GM18498 (cell line): ENCODE measurements around the gene CCNL1.
A peak's percentile ranks its signal among the peaks of the same experiment; 100 is the strongest.
"Not testable (repeated sequence)": the region's sequence is repeated elsewhere in the genome, so short reads cannot be mapped to it uniquely, and the experiment has no call there.

Experiments used
- ATAC-seq: cut with Tn5 transposase; IDR thresholded peaks from one replicate; pipeline ENCODE4 v1.9.1; 2021; ENCODE audit warnings: mild to moderate bottlenecking, moderate library complexity; ENCODE audit not compliant: unreplicated experiment

Gene CCNL1

DNA sequence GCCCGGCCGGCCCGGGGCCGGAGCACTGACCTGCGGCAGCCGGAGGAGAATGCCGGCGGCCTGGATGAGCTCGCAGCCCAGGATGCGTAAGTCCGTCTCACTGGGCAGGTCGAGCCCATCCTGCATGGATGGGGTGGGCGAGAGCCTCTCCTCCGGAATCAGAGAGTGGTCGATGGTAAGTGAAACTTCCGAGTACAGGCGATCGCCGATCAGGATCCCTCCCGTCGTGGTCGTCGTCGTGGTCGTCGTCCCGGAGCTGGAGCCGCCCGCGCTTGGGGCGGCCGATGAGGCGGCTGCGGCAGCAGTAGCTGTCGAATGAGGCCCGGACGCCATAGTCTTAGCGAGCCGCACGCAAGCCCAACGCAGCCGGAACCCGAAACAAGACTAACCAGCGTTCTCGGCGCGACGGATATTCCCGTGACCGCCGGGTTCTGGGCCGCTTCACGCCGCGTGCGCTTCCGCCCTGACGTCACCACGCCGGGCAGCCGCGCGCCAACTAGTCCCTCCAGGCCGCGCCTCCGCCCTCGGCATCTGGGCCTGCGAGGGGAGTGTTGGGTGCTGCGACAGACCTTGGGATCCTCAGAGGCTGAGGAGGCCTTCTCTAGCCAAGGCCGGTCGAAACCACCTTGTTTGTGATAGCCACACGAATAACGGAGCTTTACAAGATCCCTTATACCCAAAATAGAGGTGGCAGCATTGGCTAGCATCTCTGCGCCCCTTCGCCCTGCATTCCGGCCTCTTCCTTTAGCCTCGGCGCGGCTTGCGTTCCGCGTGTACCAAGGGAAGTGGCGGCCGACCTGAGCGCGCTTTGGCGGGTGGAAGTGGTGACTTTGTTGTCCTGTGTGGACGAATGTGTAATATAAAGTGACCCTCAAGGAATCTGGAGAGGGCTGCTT lies at the start of gene CCNL1:
Gene CCNL1, minus strand, starts transcription at position 386 of the 896 bp plus-strand sequence. Its CDS starts 53 bp downstream, at position 333.
- ATAC-seq: peak; percentile 87

DNA sequence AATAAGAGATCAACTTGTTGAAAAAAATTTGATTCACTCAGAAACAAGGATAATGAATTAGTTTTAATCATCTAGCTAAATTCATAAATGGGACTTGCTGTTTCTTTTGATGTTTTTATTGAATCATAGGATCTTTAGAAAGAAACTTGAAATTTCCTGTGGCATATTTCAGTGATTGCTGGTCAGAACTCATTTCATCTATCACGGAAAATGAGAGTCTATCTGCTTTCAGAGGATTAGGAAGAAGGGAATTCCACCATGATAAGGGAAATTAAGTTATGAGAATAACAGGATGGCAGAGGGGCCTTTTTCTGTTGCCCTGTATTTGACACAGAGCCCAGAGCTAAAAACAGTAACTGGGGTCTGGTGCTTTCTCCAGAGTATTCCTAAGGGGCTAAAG lies 44.9 kb upstream of the CCNL1 start:
- ATAC-seq: no peak

DNA sequence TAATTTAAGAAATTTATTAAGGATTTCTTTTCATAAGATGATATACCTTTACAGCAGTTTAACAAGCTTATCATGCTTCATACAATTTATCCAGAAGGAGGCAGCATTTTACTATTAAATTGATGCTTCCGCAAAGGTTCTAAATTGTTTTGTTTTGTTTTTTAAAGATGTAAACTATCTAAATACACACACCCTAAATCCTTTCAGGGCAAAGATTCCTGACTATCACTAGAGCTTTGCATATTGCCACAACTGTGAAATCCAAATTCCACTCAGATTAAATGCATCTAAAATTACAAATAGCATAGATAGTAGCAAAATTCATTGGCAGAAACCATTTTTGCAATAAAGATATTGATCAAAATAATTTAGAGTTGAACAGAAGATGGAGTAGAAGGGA lies 44.5 kb upstream of the CCNL1 start:
- no peak for ATAC-seq

DNA sequence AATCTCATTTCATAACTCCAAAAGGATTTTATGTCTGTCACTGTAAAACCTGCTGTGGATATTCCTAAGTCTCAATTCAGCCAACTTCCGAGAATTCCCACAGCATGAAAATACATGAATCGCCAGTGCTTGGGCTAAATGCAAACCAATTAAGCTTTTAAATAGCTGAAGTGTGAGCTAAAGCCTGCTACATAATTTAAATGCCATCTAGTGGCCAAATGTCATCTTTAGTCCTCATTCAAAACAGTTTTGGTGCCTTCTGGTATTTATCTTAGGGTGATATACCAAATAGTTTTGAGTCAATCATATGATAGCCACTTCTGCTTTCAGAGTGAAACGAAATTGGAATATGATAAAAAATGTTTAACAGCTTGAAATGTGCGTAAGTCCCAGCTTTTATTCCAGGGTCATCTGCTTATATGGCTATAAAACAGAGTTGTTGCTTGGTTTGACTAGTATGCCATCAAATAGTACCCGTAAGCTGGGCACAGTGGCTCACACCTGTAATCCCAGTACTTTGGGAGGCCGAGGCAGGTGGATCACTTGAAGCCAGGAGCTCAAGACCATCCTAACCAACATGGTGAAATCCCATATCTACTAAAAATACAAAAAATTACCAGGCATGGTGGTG lies 41.8 kb upstream of the CCNL1 start:
- no peak for ATAC-seq

DNA sequence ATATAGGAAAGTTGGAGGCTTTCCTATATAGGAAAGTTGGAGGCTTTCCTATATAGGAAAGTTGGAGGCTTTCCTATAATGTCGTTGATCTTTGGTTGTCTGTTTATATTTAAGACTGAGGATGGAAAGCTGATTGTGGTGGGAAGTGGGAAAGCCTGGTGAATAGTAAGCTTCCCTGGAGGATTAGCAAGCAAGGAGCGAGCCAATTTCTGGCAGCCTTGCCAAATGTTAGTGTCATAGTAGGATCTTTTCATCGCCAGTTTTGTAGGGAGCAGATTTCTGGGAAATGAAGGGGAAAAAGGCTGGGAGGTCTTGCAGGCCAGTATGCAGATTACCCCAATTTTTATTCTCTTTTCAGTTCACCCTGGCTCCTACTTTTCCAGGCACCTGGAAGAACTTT lies 39.9 kb upstream of the CCNL1 start:
- no peak for ATAC-seq

DNA sequence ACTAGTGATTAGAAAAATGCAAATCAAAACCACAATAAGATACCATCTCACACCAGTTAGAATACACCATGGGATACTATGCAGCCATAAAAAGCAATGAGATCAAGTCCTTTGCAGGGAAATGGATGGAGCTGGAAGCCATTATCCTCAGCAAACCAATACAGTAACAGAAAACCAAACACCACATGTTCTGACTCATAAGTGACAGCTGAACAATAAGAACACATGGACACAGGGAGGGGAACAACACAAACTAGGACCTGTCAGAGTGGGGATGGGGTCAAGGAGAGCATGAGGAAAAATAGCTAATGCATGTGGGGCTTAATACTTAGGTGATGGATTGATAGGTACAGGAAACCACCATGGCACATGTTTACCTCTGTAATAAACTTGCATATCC lies 36.0 kb upstream of the CCNL1 start:
- no peak for ATAC-seq

DNA sequence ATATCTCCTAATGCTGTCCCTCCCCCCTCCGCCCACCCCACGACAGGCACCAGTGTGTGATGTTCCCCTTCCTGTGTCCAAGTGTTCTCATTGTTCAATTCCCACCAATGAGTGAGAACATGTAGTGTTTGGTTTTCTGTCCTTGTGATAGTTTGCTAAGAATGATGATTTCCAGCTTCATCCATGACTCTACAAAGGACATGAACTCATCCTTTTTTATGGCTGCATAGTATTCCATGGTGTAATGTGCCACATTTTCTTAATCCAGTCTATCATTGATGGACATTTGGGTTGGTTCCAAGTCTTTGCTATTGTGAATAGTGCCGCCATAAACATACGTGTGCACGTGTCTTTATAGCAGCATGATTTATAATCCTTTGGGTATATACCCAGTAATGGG lies 31.2 kb upstream of the CCNL1 start:
- not testable (repeated sequence) for ATAC-seq

DNA sequence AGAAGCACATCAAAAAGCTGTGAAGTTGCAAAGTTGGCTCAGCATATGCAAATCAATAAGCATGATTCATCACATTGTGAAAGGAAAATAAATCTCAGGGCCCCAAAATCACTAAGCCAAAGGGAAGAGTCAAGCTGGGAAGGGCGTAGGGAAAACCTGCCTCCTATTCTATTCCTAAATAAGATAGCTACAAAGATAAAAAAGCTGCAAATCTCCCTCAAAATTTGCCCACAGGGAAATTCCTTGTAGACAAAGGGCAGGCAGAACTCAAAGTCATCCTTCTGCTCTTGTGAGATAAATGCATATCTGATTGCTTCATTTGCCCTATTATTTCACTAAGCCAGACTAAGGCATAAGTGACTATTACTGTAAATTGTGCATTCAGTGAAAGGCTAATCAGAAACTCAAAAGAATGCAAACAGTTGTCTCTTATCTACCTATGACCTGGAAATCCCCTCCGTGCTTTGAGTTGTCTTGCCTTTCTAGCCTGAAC lies 30.5 kb upstream of the CCNL1 start:
- no peak for ATAC-seq

DNA sequence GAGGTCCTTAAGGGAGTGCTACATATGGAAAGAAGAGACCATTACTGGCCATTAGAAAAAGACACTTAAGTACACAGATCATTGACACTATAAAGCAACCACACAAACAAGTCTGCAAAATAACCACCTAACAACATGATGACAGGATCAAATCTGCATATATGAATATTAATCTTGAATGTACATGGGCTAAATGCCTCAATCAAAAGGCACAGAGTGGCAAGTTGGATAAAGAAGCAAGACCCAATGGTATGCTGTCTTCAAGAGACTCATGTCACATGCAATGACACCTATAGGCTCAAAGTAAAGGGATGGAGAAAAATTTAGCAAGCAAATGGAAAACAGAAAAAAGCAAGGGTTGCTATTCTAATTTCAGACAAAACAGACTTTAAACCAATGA lies 28.4 kb upstream of the CCNL1 start:
- ATAC-seq: no peak

DNA sequence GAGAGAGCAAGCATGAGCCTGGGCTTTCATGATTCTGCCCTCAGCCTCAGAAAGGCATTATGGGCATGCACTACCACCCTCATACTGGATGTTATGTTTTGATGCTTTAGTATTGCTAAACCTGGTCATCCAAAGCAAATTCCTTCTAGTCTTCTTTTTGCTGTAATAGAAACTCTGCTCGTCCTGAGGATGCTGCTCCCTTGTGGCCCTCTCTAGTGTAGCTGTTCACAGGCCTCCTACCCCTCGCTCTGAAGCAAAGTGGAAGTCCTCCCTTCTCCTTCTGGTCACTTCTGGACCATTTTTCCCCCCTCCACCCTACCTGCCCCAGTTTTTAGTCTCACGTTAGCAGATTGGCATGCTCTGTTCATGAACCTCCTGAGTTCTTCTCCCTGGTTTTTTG lies 22.9 kb upstream of the CCNL1 start:
- ATAC-seq: no peak

DNA sequence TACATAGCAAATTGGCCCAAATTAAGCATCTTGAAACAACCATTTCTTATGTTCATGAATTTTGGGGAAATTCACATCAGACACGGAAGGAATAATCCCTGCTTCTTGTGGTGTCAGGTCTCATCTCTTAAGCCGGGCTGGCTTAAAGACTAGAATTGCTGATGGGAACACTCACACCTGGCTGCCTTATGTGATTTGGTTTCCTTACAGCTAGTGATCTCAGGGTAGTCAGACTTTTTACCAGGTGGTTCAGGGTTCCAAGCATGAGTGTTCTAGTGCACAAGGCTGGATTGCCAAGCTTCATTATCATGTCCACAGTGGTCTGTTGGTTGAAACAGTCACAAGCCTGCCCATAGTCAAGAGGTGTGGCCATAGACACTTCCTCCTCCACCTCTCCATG lies 20.3 kb upstream of the CCNL1 start:
- ATAC-seq: no peak

DNA sequence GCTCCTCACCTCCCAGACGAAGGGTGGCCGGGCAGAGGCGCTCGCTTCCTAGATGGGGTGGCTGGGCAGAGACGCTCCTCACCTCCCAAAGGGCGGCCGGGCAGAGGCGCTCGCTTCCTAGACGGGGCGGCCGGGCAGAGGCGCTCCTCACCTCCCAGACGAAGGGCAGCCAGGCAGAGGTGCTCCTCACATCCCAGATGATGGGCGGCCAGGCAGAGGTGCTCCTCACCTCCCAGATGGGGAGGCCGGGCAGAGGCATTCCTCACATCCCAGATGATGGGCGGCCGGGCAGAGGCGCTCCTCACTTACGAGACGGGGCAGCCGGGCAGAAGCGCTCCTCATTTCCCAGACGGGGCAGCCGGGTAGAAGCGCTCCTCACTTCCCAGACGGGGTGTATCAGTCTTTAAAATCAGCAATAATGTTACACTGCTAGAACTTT lies 19.4 kb upstream of the CCNL1 start:
- ATAC-seq: no peak

DNA sequence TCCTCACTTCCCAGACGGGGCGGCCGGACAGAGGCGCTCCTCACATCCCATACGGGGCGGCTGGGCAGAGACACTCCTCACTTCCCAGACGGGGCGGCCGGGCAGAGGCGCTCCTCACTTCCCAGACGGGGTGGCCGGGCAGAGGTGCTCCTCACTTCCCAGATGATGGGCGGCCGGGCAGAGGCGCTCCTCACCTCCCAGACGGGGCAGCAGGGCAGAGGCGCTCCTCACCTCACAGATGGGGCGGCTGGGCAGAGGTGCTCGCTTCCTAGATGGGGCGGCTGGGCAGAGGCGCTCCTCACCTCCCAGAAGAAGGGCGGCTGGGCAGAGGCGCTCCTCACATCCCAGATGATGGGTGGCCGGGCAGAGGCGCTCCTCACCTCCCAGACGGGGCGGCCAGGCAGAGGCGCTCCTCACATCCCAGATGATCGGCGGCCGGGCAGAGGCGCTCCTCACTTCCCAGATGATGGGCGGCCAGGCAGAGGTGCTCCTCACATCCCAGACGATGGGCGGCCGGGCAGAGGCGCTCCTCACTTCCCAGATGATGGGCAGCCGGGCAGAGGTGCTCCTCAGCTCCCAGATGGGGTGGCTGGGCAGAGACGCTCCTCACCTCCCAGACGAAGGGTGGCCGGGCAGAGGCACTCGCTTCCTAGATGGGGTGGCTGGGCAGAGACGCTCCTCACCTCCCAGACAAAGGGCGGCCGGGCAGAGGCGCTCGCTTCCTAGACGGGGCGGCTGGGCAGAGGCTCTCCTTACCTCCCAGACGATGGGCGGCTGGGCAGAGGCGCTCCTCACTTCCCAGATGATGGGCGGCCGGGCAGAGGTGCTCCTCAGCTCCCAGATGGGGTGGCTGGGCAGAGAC lies 18.8 kb upstream of the CCNL1 start:
- not testable (repeated sequence) for ATAC-seq

DNA sequence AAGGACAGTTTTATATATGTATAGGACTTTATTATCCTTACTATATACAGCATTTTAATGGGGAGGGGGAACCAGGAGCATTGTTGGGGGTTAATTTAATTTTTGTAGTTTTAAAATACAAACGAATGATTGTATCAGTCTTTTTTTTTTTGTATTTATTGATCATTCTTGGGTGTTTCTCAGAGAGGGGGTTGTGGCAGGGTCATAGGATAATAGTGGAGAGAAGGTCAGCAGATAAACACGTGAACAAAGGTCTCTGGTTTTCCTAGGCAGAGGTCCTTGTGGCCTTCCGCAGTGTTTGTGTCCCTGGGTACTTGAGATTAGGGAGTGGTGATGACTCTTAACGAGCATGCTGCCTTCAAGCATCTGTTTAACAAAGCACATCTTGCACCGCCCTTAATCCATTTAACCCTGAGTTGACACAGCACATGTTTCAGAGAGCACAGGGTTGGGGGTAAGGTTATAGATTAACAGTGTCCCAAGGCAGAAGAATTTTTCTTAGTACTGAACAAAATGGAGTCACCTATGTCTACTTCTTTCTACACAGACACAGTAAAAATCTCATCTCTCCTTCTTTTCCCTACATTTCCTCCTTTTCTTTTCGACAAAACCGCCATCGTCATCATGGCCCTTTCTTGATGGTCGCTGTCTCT lies 18.0 kb upstream of the CCNL1 start:
- not testable (repeated sequence) for ATAC-seq

DNA sequence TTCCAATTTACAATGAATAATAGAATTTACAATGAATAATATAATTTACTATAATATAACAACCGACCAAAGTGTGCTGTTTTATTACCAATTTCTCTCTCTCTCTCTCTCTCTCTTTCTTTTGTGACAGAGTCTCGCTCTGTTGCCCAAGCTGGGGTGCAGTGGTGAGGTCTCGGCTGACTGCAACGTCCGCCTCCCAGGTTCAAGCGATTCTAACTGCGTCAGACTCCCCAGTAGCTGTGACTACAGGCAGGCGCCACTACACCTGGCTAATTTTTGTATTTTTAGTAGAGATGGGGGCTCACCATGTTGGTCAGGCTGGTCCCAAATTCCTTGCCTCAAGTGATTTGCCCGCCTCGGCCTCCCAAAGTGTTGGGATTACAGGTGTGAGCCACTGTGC lies 17.0 kb upstream of the CCNL1 start:
- ATAC-seq: no peak

DNA sequence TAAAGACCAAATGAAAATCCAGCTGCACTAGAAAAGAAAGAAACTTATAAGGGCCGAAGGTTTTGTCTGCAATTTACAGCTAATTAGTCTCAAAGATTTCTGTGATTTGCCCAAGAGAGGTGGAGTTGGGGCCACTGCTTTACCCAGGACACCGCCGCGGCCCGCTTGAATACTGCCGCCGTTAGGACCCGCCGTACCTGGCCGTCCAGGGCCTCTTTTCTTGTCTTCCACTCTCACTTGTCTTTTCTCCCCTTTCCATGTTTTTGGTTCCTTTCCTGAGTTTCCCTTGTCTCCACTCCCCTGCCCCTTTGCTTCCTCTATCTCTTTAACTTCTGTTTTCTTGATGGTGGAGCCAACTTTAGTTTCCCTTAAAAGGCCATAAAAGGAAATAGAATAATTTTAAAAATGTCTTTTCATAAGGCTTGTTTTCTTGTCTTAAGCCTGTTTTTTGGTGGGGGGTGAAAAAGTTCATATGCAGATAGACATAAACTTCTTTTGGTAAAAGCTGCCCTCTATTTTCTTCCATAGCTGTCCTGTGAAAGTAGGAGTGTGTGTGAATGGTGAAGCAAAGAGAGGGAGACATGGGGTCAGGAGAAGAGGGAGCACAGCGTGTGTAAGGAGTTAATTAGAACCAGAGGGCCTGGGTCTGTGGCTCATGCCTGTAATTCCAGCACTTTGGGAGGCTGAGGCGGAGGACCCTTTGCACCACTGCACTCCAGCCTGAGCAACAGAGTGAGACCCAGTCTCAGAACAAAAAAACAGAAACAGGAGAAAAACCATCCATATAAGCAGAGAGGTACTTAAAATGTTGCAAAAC lies 16.0 kb upstream of the CCNL1 start:
- no peak for ATAC-seq

DNA sequence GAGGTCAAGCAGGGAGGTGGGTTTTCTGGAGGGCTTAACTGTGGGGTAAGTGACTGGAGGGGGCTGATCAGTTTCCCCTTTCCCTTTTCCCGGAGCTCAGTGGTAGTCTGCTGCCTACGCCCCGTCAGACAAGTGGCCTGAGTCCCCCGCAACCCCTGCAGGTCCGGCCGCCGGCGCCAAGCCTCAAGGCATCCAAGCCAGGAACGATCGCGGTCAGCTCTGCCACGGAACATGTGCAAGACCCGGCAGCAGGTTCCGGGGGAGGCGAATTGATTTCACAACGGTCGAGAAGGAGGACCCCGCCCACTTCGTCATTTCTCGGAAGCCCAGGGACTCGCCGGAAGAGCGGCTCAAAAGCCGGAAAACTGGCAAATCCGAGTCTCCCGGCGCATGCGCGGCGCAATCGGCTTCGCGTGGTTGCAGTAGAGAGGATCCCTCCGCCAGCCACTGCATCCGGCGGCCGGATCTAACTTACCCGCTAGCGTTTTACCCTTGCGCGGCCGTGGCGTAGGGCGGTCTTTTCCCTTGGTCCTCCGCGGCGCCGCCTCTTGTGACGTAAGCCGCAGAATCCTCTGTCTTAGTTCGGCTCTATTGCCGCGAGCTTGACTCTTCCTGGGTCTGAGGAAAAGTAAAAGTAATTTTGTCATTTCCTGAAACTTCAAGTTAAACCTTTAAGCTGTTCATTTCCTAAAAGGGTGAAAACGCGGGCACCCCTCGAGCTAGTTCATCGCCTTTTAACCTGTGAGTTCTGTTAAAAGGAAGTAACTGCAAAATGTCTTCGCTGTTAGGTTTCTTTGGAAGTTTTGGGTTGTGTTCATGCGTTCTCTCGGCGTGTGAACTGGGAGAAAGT lies 14.9 kb upstream of the CCNL1 start:
- ATAC-seq: peak; percentile 96

DNA sequence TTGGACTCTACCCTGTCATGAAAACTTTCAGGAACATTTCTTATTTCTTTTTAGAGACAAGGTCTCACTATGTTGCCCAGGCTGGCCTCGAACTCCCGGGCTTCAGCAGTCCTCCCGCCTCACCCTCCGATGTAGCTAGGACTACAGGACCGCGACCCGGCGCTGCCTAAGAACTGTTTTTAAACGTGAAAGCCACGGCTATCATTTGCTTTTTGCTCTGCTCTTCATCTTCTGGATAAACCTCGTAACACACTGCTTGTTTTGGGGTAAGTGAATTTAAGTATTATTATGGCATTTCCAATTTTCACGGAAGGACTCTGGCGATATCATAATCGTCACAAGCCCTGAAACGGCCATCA lies 14.3 kb upstream of the CCNL1 start:
- ATAC-seq: peak; percentile 0

DNA sequence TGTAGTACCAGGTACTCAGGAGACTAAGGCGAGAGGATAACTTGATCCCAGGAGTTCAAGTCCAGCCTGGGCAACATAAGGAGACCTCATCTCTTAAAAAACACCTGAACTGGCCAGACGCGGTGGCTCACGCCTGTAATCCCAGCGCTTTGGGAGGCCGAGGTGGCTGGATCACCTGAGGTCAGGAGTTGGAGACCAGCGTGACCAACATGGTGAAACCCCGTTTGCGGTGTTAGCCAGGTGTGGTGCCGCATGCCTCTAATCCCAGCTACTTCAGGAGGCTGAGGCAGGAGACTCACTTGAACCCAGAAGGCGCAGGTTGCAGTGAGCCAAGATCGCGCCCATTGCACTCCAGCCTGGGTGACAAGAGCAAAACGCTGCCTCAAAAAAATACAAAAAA lies 13.4 kb upstream of the CCNL1 start:
- not testable (repeated sequence) for ATAC-seq
